HepG2 (cell line): ENCODE measurements around the gene MEGF11. TPM values are rescaled to one million over a fixed set of nuclear protein-coding genes. Genes with fewer than 3 reads are reported as not detected.

ENCODE experiments used
- ATAC-seq: fragments of 200-7000 bp; cut with Tn5 transposase; 3 replicates; pipeline ENCODE4 v1.9.1; 2020; ENCODE audit warnings: mild to moderate bottlenecking, moderate library complexity
- BruUV-seq: library from RNA; stranded (reverse); fragments of 400-500 nt; replicated peaks from 2 replicates; lab custom pipeline; 2021; lab: Mats Ljungman, UMichigan
- CTCF ChIA-PET: fragments of 300-600 bp; formaldehyde crosslinking; extraction: SDS; loops from one replicate; lab custom pipeline; 2021; ENCODE audit warnings: low total read pairs, inconsistent platforms, low intra/inter-chr PET ratio; lab: Yijun Ruan, JAX
- POLR2A ChIA-PET: fragments of 350-600 bp; sonication (Branson Sonifier 250); formaldehyde crosslinking; loops from one replicate; lab custom pipeline; 2020; ENCODE audit warnings: antibody characterized with exemption, inconsistent platforms; lab: Yijun Ruan, JAX
- DNase-seq: peaks from one replicate; pipeline ENCODE4 v3.0.0-alpha.2; 2015; ENCODE audit warnings: low spot score
- FAIRE-seq: peaks from 3 replicates; lab custom pipeline; 2011; peaks lifted over from hg19 to GRCh38; lab: Jason Lieb, UNC
- H2AFZ ChIP-seq: one replicate; pipeline ENCODE4 v1.6.1; 2011; ENCODE audit warnings: low read length, inconsistent platforms
- H3K27ac ChIP-seq: fragments of 300-600 bp; 3 replicates; pipeline ENCODE4 v1.8.0; 2011; ENCODE audit warnings: mixed run types, mild to moderate bottlenecking, mixed read lengths, low read length, inconsistent platforms; ENCODE audit not compliant: insufficient read depth; ENCODE audit errors: extremely low read length
- H3K27me3 ChIP-seq, 2 experiments: fragments of 200-600 bp in 1 of 2; 2 replicates in 1 of 2; 3 replicates in 1 of 2; pipeline versions ENCODE4 v1.6.0 to v1.8.0; 2011; ENCODE audit warnings: low read length in 2 of 2, mild to moderate bottlenecking in 2 of 2, moderate library complexity in 2 of 2, inconsistent platforms in 1 of 2; ENCODE audit not compliant: insufficient read depth in 2 of 2, control insufficient read depth in 1 of 2
- H3K36me3 ChIP-seq, 2 experiments: fragments of 200-600 bp in 1 of 2; replicated peaks in 1 of 2; 2 replicates in 1 of 2; 3 replicates in 1 of 2; pipeline versions ENCODE4 v1.5.1 to v1.8.0; 2011; ENCODE audit warnings: low read length in 2 of 2, inconsistent platforms in 1 of 2; ENCODE audit not compliant: insufficient read depth in 2 of 2, control insufficient read depth in 1 of 2
- H3K4me1 ChIP-seq: 2 replicates; pipeline ENCODE4 v1.5.1; 2012; ENCODE audit warnings: low read length, inconsistent platforms; ENCODE audit not compliant: insufficient read depth
- H3K4me2 ChIP-seq: 2 replicates; pipeline ENCODE4 v1.6.0; 2011; ENCODE audit warnings: low read depth, low read length, inconsistent platforms
- H3K4me3 ChIP-seq, 3 experiments: fragments of 200-600 bp in 1 of 3; sonication (generic), shearing (Covaris generic) in 1 of 3; replicated peaks in 1 of 3; 2 replicates each; pipeline ENCODE4 v1.5.1; 2011 to 2016; ENCODE audit warnings: low read length in 3 of 3, inconsistent platforms in 2 of 3, low read depth in 2 of 3, mild to moderate bottlenecking in 2 of 3, control low read depth in 1 of 3, mixed read lengths in 1 of 3; ENCODE audit not compliant: insufficient read depth in 1 of 3
- H3K79me2 ChIP-seq: one replicate; pipeline ENCODE4 v1.6.1; 2011; ENCODE audit warnings: low read length, inconsistent platforms; ENCODE audit not compliant: insufficient read depth
- H3K9ac ChIP-seq: 2 replicates; pipeline ENCODE4 v1.6.0; 2011; ENCODE audit warnings: mild to moderate bottlenecking, low read depth, low read length, inconsistent platforms; ENCODE audit not compliant: insufficient read depth
- H3K9me3 ChIP-seq: 2 replicates; pipeline ENCODE4 v1.5.1; 2012; ENCODE audit warnings: mild to moderate bottlenecking, low read length
- H4K20me1 ChIP-seq: 2 replicates; pipeline ENCODE4 v1.6.0; 2011; ENCODE audit warnings: inconsistent platforms, mild to moderate bottlenecking, low read length, moderate library complexity; ENCODE audit not compliant: insufficient read depth
- CENPT ChIP-seq: sonication (generic); formaldehyde crosslinking; IDR thresholded peaks from 2 replicates; pipeline ENCODE4 v1.8.0; 2022; ENCODE audit warnings: low read depth, mild to moderate bottlenecking, moderate library complexity, missing genetic modification reagents
- IKZF1 ChIP-seq: fragments of 450-650 bp; IDR thresholded peaks from 2 replicates; pipeline ENCODE4 v1.7.1; 2016
- IRF2 ChIP-seq: IDR thresholded peaks from 2 replicates; pipeline ENCODE4 v1.6.1; 2018; ENCODE audit warnings: missing genetic modification reagents, missing compliant biosample characterization
- NFIC ChIP-seq: IDR thresholded peaks from 2 replicates; pipeline ENCODE4 v1.6.1; 2012; ENCODE audit warnings: mild to moderate bottlenecking, low read length, inconsistent platforms
- NFYB ChIP-seq: sonication (generic); formaldehyde crosslinking; IDR thresholded peaks from 2 replicates; pipeline ENCODE4 v1.4.0; 2020; ENCODE audit warnings: missing genetic modification reagents
- RAD21 ChIP-seq: fragments of 450-650 bp; formaldehyde crosslinking; IDR thresholded peaks from 2 replicates; pipeline ENCODE4 v1.5.0; 2020; ENCODE audit warnings: mild to moderate bottlenecking
- RCOR2 ChIP-seq: IDR thresholded peaks from 2 replicates; pipeline ENCODE4 v1.6.1; 2016; ENCODE audit warnings: missing biosample characterization, missing genetic modification reagents
- STAT5B ChIP-seq: sonication (generic); formaldehyde crosslinking; IDR thresholded peaks from 2 replicates; pipeline ENCODE4 v1.4.0; 2020; ENCODE audit warnings: missing genetic modification reagents
- TRIM24 ChIP-seq: sonication (generic); formaldehyde crosslinking; IDR thresholded peaks from 2 replicates; pipeline ENCODE4 v1.8.0; 2022; ENCODE audit warnings: mild to moderate bottlenecking, missing genetic modification reagents
- ZBTB14 ChIP-seq: sonication (generic); formaldehyde crosslinking; IDR thresholded peaks from 2 replicates; pipeline ENCODE4 v1.4.0; 2020; ENCODE audit warnings: missing genetic modification reagents
- ZBTB42 ChIP-seq: sonication (generic); formaldehyde crosslinking; IDR thresholded peaks from 2 replicates; pipeline ENCODE4 v1.5.0; 2020; ENCODE audit warnings: mild to moderate bottlenecking, missing genetic modification reagents
- ZFP36L2 ChIP-seq: sonication (generic); formaldehyde crosslinking; IDR thresholded peaks from 2 replicates; pipeline ENCODE4 v1.4.0; 2020; ENCODE audit warnings: missing genetic modification reagents
- ZNF703 ChIP-seq: sonication (generic); formaldehyde crosslinking; IDR thresholded peaks from 2 replicates; pipeline ENCODE4 v1.5.1; 2020; ENCODE audit warnings: missing genetic modification reagents, mild to moderate bottlenecking, moderate library complexity, borderline replicate concordance
- WGBS: methylation state at CpG from one replicate; pipeline ENCODE4 v1.1.6; 2017; ENCODE audit warnings: low lambda C conversion rate; 5-methylcytosine and 5-hydroxymethylcytosine counted together
- in situ Hi-C: cut with HindIII; loops from 2 replicates; pipeline ENCODE4 v1.10.0; 2017; ENCODE audit warnings: low pct_unique_long_range_greater_than_20kb; ENCODE audit not compliant: extremely low pct_ligation_motif_present
- intact Hi-C: fragments of 100-400 bp; cut with micrococcal nuclease; formaldehyde crosslinking; loops from one replicate; pipeline ENCODE4 v1.10.0; 2022; ENCODE audit not compliant: unreplicated experiment
- polyA plus RNA-seq, 8 experiments: library from polyadenylated mRNA; depleted of rRNA in 3 of 8; stranded (reverse) in 7 of 8; unstranded in 1 of 8; fragments of >200 nt; fragmentation: Illumina TruSeq in 4 of 8; extraction: Trizol in 4 of 8; gene quantifications; 2 replicates each; pipeline versions ENCODE4 v1.2.1 to v1.2.3, GENCODE V29; 2011 to 2016; ENCODE audit warnings: low read depth in 4 of 8, missing spikeins in 1 of 8, mixed read lengths in 1 of 8; ENCODE audit not compliant: insufficient read depth in 1 of 8
- total RNA-seq, 5 experiments: library from RNA; depleted of rRNA; stranded (reverse); fragments of >200 nt; fragmentation: Illumina TruSeq; extraction: Trizol; gene quantifications; 2 replicates each; pipeline ENCODE4 v1.2.3, GENCODE V29; 2016; ENCODE audit warnings: low read depth in 1 of 5
- TF ChIP-seq, protein P1 (sequence below): sonication (generic); formaldehyde crosslinking; IDR thresholded peaks from 2 replicates; pipeline ENCODE4 v1.4.0; 2020; ENCODE audit warnings: missing genetic modification reagents

MEGF11 gene
- total and polyA plus RNA-seq, 2 of the 13 experiments (the other 11 are each of a cell fraction or from before 2014, with no cell fraction given) = not detected

DNA sequence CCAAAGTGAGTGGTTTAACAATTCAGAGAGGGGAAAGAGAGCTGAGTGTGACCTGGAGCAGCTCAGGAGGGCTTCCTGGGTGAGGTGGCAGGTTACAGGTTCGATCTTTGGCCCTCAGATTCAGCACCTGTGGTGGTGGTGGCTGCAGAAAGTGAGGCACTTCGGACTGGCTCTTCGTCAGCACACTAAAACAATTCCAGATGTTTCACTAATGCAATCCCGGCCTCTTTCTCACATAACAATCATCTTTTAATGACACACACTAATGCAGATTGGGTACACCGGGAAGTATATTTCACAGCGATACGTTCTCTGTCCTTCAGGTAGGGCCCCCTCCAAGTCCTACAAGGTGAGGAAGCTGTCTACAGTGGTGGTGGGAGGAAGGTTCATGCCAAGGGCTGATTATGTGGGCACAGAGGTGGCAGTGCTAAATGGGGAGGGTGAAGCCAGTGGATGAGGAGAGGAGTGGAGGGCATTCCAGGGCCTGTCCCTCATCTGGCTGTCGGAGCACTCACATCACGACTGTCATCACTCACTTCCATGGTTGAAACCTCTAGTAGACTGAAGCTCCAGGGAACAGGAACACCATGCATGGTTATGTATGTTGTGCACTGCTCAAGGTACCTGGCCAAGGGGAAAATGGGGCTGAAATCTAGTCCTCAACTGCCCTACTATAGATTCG, 213.2 kb downstream of the MEGF11 start:
- peaks cover 2 to 41% of the 10 kb centered on the region in 2 experiments; a peak in 4 of 5 replicates for H3K27me3 ChIP-seq
- peaks cover 10% of the 10 kb centered on the region for H3K4me1 ChIP-seq
- H4K20me1 ChIP-seq = no peaks in the 10 kb centered on the region
- H3K79me2 ChIP-seq = no peaks in the 10 kb centered on the region
- H3K36me3 ChIP-seq = no peaks in the 10 kb centered on the region
- DNase-seq = no peak
- WGBS = 48% methylated on average over 9 of the region's 10 CpGs
- no peak overlapping the region for H3K4me3 ChIP-seq
- H3K9me3 ChIP-seq = no peaks in the 10 kb centered on the region
- no peak for FAIRE-seq
- no peak for ATAC-seq
- TF ChIP-seq RCOR2 (CRISPR knock-in tag) = no peak
- TF ChIP-seq IKZF1 = no peak
- no peak for TF ChIP-seq RAD21 (CRISPR knock-in tag)
- no peak for TF ChIP-seq NFYB (CRISPR knock-in tag)
- TF ChIP-seq NFIC = no peak
- TF ChIP-seq, protein P1, sequence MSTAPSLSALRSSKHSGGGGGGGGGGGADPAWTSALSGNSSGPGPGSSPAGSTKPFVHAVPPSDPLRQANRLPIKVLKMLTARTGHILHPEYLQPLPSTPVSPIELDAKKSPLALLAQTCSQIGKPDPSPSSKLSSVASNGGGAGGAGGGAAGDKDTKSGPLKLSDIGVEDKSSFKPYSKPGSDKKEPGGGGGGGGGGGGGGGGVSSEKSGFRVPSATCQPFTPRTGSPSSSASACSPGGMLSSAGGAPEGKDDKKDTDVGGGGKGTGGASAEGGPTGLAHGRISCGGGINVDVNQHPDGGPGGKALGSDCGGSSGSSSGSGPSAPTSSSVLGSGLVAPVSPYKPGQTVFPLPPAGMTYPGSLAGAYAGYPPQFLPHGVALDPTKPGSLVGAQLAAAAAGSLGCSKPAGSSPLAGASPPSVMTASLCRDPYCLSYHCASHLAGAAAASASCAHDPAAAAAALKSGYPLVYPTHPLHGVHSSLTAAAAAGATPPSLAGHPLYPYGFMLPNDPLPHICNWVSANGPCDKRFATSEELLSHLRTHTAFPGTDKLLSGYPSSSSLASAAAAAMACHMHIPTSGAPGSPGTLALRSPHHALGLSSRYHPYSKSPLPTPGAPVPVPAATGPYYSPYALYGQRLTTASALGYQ (CRISPR knock-in tag) = no peak
- TF ChIP-seq ZNF703 (CRISPR knock-in tag) = no peak
- TF ChIP-seq IRF2 (CRISPR knock-in tag) = no peak
- no peak for TF ChIP-seq STAT5B (CRISPR knock-in tag)
- TF ChIP-seq TRIM24 (CRISPR knock-in tag) = no peak
- no peak for TF ChIP-seq CENPT (CRISPR knock-in tag)
- TF ChIP-seq ZFP36L2 (CRISPR knock-in tag) = no peak
- TF ChIP-seq ZBTB42 (CRISPR knock-in tag) = no peak
- no peak for TF ChIP-seq ZBTB14 (CRISPR knock-in tag)
- H3K9ac ChIP-seq = no peak overlapping the region
- no peak overlapping the region for H3K4me2 ChIP-seq
- in situ Hi-C loops = no loop called here
- ChIA-PET CTCF (no interaction called here), POLR2A (no interaction called here)
- no TSS peak for BruUV-seq
- no peak overlapping the region for H2AFZ ChIP-seq
- intact Hi-C loops = no loop called here
- no peak overlapping the region for H3K27ac ChIP-seq
